ENCODE results near the gene AHSA1. TPM values are rescaled to one million over a fixed set of nuclear protein-coding genes. Genes with fewer than 3 reads are reported as not detected.

The AHSA1 gene
- total RNA-seq, 3 donors from 2014 or later: 81.0 to 121 (median 110) TPM

DNA sequence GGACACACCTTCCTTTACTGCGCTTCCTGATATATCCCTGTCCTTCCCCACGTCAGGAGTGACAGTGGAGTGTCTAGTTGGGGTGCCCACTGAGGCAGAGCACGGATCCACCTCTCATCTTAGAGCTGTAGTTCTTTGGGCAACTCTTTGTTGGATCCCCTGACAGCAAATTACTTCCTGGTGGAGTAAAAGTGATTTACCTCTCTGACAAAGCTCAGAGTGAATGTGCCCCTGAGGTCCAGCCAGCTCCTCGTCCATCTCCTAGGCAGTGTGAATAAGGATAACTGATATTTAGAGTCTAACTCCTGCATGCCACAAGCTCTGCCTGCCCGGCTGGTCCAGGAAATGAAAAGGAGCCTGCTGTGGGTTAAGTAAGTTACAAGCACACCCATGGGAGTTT lies 16.0 kb downstream of the AHSA1 start:
- Histone ChIP-seq H3K4me1 (no peaks in the 10 kb centered on the region), H3K4me3 (no peak overlapping the region), H3K9me3 (no peaks in the 10 kb centered on the region), H3K27ac (no peak overlapping the region), H3K27me3 (no peaks in the 10 kb centered on the region), H3K36me3 (peaks cover 4% of the 10 kb centered on the region)
- intact Hi-C loops (cut with DNase I; ENCODE audit: low total_unique reads): no loop called here
- DNase-seq (ENCODE audit: low spot score in 2 of 2): no peak
- no peak for TF ChIP-seq POLR2A (IDR thresholded peaks at IDR 0.05)
- TF ChIP-seq, protein P1, sequence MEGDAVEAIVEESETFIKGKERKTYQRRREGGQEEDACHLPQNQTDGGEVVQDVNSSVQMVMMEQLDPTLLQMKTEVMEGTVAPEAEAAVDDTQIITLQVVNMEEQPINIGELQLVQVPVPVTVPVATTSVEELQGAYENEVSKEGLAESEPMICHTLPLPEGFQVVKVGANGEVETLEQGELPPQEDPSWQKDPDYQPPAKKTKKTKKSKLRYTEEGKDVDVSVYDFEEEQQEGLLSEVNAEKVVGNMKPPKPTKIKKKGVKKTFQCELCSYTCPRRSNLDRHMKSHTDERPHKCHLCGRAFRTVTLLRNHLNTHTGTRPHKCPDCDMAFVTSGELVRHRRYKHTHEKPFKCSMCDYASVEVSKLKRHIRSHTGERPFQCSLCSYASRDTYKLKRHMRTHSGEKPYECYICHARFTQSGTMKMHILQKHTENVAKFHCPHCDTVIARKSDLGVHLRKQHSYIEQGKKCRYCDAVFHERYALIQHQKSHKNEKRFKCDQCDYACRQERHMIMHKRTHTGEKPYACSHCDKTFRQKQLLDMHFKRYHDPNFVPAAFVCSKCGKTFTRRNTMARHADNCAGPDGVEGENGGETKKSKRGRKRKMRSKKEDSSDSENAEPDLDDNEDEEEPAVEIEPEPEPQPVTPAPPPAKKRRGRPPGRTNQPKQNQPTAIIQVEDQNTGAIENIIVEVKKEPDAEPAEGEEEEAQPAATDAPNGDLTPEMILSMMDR (IDR thresholded peaks at IDR 0.05): no peak

DNA sequence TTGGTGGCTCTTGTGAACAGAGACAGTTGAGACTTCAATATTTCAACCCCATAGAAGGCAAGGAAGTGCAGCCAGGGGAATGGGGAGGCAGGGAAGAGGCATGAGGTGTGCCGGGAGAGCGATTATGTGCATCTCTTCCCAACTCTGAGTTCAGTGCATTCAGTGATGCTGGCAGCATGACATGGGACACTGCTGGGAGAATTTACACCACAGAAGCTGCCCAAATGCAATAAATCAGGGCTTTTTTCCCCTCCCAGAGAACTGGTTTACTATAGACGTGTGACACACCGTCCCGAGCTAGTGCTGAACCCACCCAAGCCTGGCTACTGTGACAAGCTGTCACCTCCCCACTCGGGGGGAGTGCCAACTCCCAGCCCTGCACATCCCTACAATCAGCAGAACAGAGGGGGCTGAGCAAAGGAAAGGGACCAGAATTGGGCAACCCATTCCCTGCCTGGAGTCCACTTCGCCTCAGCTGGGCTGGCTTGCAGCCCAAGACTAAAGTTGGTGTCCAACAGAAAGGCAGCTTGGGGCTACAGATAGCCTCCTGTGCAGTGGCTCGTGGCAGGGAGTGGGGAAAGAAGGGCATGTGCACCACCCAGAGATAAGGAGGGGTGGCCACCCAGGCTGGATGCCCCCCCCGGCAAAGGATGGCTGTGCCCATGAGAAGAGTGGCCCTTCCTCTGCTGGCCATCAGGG lies 16.7 kb downstream of the AHSA1 start:
- Histone ChIP-seq H3K4me1 (no peaks in the 10 kb centered on the region), H3K36me3 (no peaks in the 10 kb centered on the region), H3K9me3 (no peaks in the 10 kb centered on the region), H3K27me3 (no peaks in the 10 kb centered on the region), H3K27ac (no peak overlapping the region), H3K4me3 (no peak overlapping the region)
- TF ChIP-seq POLR2AphosphoS5 (IDR thresholded peaks at IDR 0.05) (no peak), POLR2A (IDR thresholded peaks at IDR 0.05) (no peak)
- TF ChIP-seq, protein P1 (IDR thresholded peaks at IDR 0.05): no peak
- intact Hi-C loops (cut with DNase I; ENCODE audit: low total_unique reads): no loop called here
- peak in 1 of 2 donors; percentile 25 for DNase-seq (ENCODE audit: low spot score in 2 of 2)

DNA sequence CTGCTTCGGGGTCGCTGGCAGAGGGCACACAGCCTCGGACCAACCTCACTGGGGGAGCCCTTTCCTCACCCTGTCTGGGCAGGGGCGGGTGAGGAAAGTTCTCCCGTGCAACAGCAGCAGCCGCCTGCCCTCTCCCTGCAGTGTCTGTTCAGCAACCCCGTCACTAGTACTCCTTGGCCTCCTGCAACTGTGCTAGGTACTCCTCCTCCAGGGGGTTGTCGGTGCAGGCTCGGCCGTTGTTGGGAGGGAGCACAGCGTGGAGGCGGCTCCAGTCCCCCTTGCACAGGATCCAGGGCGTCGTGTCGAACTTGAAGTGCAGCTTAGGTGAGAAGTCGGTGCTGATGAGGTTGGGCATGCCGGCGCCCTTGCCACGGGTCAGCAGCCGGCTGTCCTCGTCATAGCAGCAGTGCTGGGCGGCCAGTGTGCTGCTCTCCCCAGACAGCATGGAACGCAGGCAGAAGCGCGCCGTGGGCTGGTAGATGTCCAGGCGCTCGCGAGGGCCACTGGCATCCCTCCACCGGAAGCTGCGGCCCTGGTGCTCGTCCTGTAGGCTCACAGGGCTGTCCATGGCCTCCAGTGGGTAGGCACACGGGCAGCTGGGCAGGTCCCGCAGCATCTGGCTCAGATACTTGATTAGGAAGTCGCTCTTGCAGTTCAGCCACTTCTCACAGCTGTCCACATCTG lies 17.7 kb downstream of the AHSA1 start:
- peak in 1 of 2 donors; percentile 24 for DNase-seq (ENCODE audit: low spot score in 2 of 2)
- intact Hi-C loops (cut with DNase I; ENCODE audit: low total_unique reads): no loop called here
- Histone ChIP-seq H3K36me3 (no peaks in the 10 kb centered on the region), H3K27me3 (no peaks in the 10 kb centered on the region), H3K4me3 (no peak overlapping the region), H3K9me3 (no peaks in the 10 kb centered on the region), H3K27ac (no peak overlapping the region), H3K4me1 (no peaks in the 10 kb centered on the region)
- TF ChIP-seq POLR2AphosphoS5 (IDR thresholded peaks at IDR 0.05) (no peak), POLR2A (IDR thresholded peaks at IDR 0.05) (no peak)
- TF ChIP-seq, protein P1 (IDR thresholded peaks at IDR 0.05): no peak

DNA sequence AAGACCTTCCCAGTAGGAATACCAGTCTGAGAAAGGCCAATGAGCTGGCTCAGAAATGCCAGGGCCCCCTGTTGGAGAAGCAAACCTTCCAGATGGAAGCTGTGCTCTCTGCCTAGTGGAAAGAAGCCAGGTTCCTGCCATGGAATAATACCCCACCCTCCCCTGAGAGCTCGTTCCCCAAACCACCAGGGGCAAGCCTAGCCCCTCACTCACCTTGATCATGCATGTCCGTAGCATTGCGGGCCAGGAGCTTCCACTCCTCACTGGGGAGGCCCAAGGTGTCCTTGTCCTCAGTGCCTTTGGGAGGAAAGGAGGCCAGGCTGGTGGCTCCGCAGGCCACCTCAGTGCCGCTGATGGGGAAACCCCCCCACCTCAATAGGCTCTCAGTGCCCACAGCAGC lies 20.1 kb downstream of the AHSA1 start:
- H3K27me3 ChIP-seq: no peaks in the 10 kb centered on the region
- H3K36me3 ChIP-seq: no peaks in the 10 kb centered on the region
- intact Hi-C loops (cut with DNase I; ENCODE audit: low total_unique reads): no loop called here
- DNase-seq (ENCODE audit: low spot score in 2 of 2): no peak
- H3K9me3 ChIP-seq: no peaks in the 10 kb centered on the region
- TF ChIP-seq POLR2AphosphoS5 (IDR thresholded peaks at IDR 0.05) (no peak), POLR2A (IDR thresholded peaks at IDR 0.05) (no peak)
- TF ChIP-seq, protein P1 (IDR thresholded peaks at IDR 0.05): no peak
- no peaks in the 10 kb centered on the region for H3K4me1 ChIP-seq
- no peak overlapping the region for H3K27ac ChIP-seq
- no peak overlapping the region for H3K4me3 ChIP-seq

DNA sequence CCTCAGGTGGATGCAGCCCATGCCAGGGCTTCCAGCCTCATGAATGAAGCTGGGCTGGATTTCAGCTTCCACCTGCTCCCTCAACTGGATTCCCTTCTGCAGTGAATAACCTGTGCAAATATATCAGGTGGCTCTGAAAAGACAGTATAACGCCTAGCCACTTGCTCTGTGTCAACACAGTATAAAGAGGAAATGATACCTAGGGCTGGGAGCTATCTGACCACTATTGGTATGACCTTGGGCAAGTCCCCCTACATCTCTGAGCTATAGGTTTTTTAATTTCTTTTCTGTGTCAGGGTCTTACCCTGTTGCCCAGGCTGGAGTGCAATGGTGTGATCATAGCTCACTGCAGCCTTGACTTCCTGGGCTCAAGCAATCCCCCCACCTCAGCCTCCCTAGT lies 20.9 kb downstream of the AHSA1 start:
- DNase-seq (ENCODE audit: low spot score in 2 of 2): no peak
- no peaks in the 10 kb centered on the region for H3K9me3 ChIP-seq
- H3K27ac ChIP-seq: no peak overlapping the region
- H3K36me3 ChIP-seq: no peaks in the 10 kb centered on the region
- no peak overlapping the region for H3K4me3 ChIP-seq
- no peak for TF ChIP-seq POLR2A (IDR thresholded peaks at IDR 0.05)
- no peak for TF ChIP-seq POLR2AphosphoS5 (IDR thresholded peaks at IDR 0.05)
- TF ChIP-seq, protein P1 (IDR thresholded peaks at IDR 0.05): no peak
- intact Hi-C loops (cut with DNase I; ENCODE audit: low total_unique reads): no loop called here
- no peaks in the 10 kb centered on the region for H3K27me3 ChIP-seq
- no peaks in the 10 kb centered on the region for H3K4me1 ChIP-seq
